GM12878 (cell line): ENCODE data around the gene PPDPF.

Experiments used
- EP300 ChIP-seq, 2 experiments: fragments of 150-350 bp in 1 of 2; IDR thresholded peaks; 2 replicates each; pipeline ENCODE4 v1.6.1; 2011 to 2012; ENCODE audit warnings: low read depth in 2 of 2, low read length in 2 of 2, borderline replicate concordance in 1 of 2, improper control_type of control experiment in 1 of 2, inconsistent platforms in 1 of 2; ENCODE audit not compliant: control insufficient read depth in 1 of 2
- EZH2 ChIP-seq: IDR thresholded peaks from 2 replicates; pipeline ENCODE4 v1.6.1; 2012; ENCODE audit warnings: low read depth, mild to moderate bottlenecking, control low read depth, inconsistent platforms, low read length, borderline replicate concordance; ENCODE audit not compliant: control insufficient read depth
- GABPA ChIP-seq: IDR thresholded peaks from 2 replicates; pipeline ENCODE4 v1.6.1; 2014; ENCODE audit warnings: antibody characterized with exemption, low read depth, mild to moderate bottlenecking, inconsistent platforms
- JUNB ChIP-seq: IDR thresholded peaks from 2 replicates; pipeline ENCODE4 v1.6.1; 2016; ENCODE audit warnings: antibody characterized with exemption, mild to moderate bottlenecking
- JUND ChIP-seq: IDR thresholded peaks from 2 replicates; pipeline ENCODE4 v1.6.1; 2012; ENCODE audit warnings: low read depth, mild to moderate bottlenecking, low read length, improper control_type of control experiment, moderate library complexity
- MTA3 ChIP-seq: IDR thresholded peaks from 2 replicates; pipeline ENCODE4 v1.6.1; 2012; ENCODE audit warnings: low read length, inconsistent platforms, borderline replicate concordance
- POLR2AphosphoS5 ChIP-seq: IDR thresholded peaks from 2 replicates; pipeline ENCODE4 v1.6.1; 2011; ENCODE audit warnings: mild to moderate bottlenecking, low read length, inconsistent platforms
- TF ChIP-seq, protein P1 (sequence below), 3 experiments: IDR thresholded peaks in 2 of 3; conservative IDR thresholded peaks in 1 of 3; 2 replicates each; pipeline ENCODE4 v1.5.1; 2011; ENCODE audit warnings: low read depth in 3 of 3, low read length in 3 of 3, mild to moderate bottlenecking in 3 of 3, control low read depth in 2 of 3, moderate library complexity in 2 of 3, inconsistent platforms in 1 of 3, mixed read lengths in 1 of 3; ENCODE audit not compliant: control insufficient read depth in 2 of 3, insufficient read depth in 1 of 3; ENCODE audit errors: extremely low read depth in 1 of 3
- TF ChIP-seq, protein P2 (sequence below): IDR thresholded peaks from 2 replicates; pipeline ENCODE4 v1.6.1; 2012; ENCODE audit warnings: low read depth, low read length, improper control_type of control experiment

DNA sequence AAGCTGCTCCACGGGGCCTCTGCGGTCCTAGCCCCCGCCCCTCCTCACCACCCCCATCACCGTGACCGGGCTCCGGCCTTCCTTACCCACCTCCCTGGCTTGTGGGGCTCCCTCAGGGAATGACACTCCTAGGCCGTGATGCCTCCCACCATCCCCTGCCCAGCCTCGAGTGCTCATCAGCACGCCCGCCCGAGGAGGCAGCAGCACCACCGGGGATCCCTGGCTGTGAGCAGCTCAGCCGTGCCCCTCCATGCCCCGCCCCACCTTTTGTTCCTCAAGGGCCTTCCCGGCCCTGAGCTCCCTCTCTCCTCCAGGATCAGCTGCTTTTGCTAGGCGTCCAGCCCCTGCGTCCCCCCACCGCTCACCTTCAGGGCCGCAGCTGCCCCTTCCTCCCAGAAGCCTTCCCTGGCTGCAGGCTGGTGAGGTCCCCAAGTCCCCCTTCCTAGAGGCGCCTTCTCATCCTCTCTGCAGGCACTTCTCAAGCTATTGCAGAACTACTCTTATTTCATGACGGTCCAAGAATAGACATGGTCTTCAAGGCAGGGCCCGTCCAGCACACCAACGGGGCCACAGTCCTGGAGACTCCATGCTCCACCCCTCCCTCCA, 36.4 kb downstream of the PPDPF start:
- TF ChIP-seq MTA3 (no peak), EZH2 (no peak), POLR2AphosphoS5 (no peak), GABPA (no peak), JUNB (no peak), EP300 (IDR thresholded peaks at IDR 0.05; ENCODE audit: borderline replicate concordance in 1 of 2, control insufficient read depth in 1 of 2, low read depth in 2 of 2, low read length in 2 of 2) (no peak), JUND (no peak)
- TF ChIP-seq, protein P1, sequence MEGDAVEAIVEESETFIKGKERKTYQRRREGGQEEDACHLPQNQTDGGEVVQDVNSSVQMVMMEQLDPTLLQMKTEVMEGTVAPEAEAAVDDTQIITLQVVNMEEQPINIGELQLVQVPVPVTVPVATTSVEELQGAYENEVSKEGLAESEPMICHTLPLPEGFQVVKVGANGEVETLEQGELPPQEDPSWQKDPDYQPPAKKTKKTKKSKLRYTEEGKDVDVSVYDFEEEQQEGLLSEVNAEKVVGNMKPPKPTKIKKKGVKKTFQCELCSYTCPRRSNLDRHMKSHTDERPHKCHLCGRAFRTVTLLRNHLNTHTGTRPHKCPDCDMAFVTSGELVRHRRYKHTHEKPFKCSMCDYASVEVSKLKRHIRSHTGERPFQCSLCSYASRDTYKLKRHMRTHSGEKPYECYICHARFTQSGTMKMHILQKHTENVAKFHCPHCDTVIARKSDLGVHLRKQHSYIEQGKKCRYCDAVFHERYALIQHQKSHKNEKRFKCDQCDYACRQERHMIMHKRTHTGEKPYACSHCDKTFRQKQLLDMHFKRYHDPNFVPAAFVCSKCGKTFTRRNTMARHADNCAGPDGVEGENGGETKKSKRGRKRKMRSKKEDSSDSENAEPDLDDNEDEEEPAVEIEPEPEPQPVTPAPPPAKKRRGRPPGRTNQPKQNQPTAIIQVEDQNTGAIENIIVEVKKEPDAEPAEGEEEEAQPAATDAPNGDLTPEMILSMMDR (IDR thresholded peaks at IDR 0.05 in 2 of 3, conservative IDR thresholded peaks at IDR 0.05 in 1 of 3; ENCODE audit: control insufficient read depth in 2 of 3, extremely low read depth in 1 of 3, insufficient read depth in 1 of 3, low read depth in 3 of 3, low read length in 3 of 3), result no peak
- TF ChIP-seq, protein P2, sequence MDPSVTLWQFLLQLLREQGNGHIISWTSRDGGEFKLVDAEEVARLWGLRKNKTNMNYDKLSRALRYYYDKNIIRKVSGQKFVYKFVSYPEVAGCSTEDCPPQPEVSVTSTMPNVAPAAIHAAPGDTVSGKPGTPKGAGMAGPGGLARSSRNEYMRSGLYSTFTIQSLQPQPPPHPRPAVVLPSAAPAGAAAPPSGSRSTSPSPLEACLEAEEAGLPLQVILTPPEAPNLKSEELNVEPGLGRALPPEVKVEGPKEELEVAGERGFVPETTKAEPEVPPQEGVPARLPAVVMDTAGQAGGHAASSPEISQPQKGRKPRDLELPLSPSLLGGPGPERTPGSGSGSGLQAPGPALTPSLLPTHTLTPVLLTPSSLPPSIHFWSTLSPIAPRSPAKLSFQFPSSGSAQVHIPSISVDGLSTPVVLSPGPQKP, result no peak
